ENCODE data around the gene SYT3. TPM values are rescaled to one million over a fixed set of nuclear protein-coding genes. Genes with fewer than 3 reads are reported as not detected.

The SYT3 gene
- total RNA-seq, 1 donor from 2014 or later = 0.22 TPM

DNA sequence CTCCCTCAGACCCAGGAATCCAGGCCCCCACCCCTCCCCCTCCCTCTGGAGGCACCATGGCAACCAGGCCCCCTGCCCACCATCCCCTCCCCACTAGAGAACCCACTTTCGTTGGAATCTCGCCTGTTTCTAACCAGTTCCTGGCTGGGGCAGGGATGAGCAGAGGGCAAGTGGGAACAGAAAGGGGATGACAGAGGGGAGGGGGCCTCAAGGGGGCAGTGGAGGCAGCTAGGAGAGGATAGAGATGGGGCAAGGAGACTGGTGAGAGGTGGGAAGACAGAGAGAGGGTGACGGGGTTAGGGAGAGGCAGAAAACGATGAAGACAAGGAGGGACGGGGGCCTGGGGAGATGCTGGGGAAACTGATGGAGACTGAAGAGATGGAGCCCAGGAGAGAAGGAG, 9.0 kb upstream of the SYT3 start:
- intact Hi-C loops (cut with micrococcal nuclease) = no loop called here
- TF ChIP-seq, protein P1, sequence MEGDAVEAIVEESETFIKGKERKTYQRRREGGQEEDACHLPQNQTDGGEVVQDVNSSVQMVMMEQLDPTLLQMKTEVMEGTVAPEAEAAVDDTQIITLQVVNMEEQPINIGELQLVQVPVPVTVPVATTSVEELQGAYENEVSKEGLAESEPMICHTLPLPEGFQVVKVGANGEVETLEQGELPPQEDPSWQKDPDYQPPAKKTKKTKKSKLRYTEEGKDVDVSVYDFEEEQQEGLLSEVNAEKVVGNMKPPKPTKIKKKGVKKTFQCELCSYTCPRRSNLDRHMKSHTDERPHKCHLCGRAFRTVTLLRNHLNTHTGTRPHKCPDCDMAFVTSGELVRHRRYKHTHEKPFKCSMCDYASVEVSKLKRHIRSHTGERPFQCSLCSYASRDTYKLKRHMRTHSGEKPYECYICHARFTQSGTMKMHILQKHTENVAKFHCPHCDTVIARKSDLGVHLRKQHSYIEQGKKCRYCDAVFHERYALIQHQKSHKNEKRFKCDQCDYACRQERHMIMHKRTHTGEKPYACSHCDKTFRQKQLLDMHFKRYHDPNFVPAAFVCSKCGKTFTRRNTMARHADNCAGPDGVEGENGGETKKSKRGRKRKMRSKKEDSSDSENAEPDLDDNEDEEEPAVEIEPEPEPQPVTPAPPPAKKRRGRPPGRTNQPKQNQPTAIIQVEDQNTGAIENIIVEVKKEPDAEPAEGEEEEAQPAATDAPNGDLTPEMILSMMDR (IDR thresholded peaks at IDR 0.05; ENCODE audit: borderline replicate concordance) = no peak

DNA sequence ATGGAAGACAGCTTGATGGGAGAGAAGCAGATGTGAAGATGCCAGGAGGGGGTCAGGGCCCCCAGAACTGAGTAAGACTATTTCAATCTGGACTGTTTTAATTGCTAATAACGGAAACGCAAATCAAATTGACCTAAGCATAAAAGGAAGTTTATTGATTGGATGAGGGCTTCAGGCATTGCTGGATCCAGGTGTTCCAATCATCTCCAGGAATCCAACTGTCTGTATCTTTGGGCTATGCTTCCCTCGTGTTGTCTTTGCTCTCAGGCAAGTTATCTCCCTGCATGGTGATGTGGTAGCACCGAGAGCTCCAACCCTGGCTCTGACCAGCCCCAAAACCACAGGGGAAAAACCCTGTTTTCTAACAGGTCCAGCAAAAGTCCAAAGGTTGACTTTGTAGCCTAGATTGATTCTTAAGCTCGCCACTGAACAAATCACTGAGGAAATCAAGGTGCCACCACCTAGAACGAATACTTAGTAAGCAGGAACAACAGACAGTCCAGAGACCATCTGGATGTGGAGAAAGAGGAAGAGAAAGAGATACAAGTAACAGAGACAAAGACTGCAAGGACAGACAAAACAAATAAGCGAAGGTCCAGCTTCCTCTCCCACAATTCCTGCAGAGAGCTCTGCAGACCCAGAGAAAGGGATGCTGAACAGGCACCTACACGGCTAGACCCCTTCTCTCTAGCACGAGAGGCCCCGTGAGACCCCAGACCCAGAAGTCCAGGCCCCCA, 8.4 kb upstream of the SYT3 start:
- peaks cover 99% of the 10 kb centered on the region for H3K27me3 ChIP-seq (ENCODE audit: low read depth)

More for the DNA sequence above, 9.0 kb upstream of the SYT3 start:
- no peak for DNase-seq
- Histone ChIP-seq H3K4me3 (no peak overlapping the region), H3K36me3 (no peaks in the 10 kb centered on the region), H3K9me3 (replicated peaks) (no peaks in the 10 kb centered on the region), H3K4me1 (no peaks in the 10 kb centered on the region), H3K27ac (replicated peaks) (no peak overlapping the region), H3K27me3 (ENCODE audit: low read depth) (peaks cover 97% of the 10 kb centered on the region)

DNA sequence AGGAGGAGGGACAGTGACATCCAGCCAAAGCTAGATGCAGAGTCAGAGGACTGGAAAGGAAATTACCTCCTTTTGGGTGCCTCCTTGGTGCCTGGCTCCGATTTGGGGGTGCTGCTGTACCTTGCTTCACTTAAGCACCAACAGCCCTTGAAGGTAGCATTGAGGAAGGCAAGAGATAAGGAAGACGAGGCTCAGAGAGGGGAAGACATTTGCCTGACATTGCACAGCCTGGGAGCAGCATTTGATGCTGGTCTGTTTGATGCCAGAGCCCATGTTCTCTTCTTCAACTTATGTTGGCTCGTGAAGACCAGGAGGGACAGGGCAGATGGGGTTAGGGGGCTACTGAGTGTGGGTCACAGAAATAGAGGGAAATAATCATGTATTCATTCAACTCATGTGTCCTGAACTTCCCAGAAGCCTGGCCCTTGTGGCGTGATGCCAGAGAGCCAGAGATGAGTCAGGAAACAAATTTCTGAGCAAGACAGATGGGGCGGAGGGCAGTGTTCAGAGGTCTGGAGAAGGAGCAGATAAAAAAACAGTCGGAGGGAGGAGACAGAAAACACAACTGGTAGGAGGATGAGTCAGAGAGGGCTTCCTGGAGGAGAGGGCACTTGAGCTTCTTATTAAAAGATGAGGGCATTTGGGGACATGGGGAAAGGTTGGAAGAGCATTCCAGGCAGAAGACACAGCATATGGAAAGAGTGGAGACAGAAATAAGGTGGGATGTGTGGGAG, 6.6 kb upstream of the SYT3 start:
- Histone ChIP-seq H3K9me3 (replicated peaks) (no peaks in the 10 kb centered on the region), H3K4me3 (no peak overlapping the region), H3K4me1 (no peaks in the 10 kb centered on the region), H3K27me3 (ENCODE audit: low read depth) (peaks cover 99% of the 10 kb centered on the region), H3K27ac (replicated peaks) (no peak overlapping the region), H3K36me3 (no peaks in the 10 kb centered on the region)
- TF ChIP-seq, protein P1 (IDR thresholded peaks at IDR 0.05; ENCODE audit: borderline replicate concordance) = no peak
- no peak for DNase-seq
- intact Hi-C loops (cut with micrococcal nuclease) = no loop called here

More for the DNA sequence above, 8.4 kb upstream of the SYT3 start:
- intact Hi-C loops (cut with micrococcal nuclease) = no loop called here
- no peaks in the 10 kb centered on the region for H3K36me3 ChIP-seq
- H3K9me3 ChIP-seq (replicated peaks) = no peaks in the 10 kb centered on the region
- TF ChIP-seq, protein P1 (IDR thresholded peaks at IDR 0.05; ENCODE audit: borderline replicate concordance) = no peak
- H3K4me3 ChIP-seq = no peak overlapping the region
- H3K27ac ChIP-seq (replicated peaks) = no peak overlapping the region
- no peaks in the 10 kb centered on the region for H3K4me1 ChIP-seq
- DNase-seq = no peak

DNA sequence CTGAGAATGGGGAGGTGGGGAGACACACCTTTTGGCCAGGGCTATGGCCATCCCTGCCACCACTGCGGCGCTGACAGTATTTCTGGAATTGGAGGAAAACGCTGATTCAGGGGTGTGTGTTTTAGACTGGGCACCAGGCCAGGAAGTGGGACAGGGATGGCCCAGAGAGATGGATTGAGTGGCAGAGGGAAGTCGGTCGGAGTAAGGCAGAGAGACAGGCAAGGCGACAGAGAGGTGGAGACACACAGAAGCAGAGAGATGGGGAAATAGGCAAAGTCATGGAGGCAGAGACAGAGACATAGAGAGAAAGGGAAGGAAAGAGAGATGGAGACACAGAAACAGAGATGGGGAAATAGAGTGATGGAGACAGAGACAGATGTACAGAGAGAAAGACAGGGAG, 5.4 kb upstream of the SYT3 start:
- Histone ChIP-seq H3K9me3 (replicated peaks) (no peaks in the 10 kb centered on the region), H3K4me3 (no peak overlapping the region), H3K36me3 (no peaks in the 10 kb centered on the region), H3K4me1 (no peaks in the 10 kb centered on the region), H3K27ac (replicated peaks) (no peak overlapping the region), H3K27me3 (ENCODE audit: low read depth) (peaks cover 100% of the 10 kb centered on the region)
- TF ChIP-seq, protein P1 (IDR thresholded peaks at IDR 0.05; ENCODE audit: borderline replicate concordance) = no peak
- intact Hi-C loops (cut with micrococcal nuclease) = no loop called here
- no peak for DNase-seq

DNA sequence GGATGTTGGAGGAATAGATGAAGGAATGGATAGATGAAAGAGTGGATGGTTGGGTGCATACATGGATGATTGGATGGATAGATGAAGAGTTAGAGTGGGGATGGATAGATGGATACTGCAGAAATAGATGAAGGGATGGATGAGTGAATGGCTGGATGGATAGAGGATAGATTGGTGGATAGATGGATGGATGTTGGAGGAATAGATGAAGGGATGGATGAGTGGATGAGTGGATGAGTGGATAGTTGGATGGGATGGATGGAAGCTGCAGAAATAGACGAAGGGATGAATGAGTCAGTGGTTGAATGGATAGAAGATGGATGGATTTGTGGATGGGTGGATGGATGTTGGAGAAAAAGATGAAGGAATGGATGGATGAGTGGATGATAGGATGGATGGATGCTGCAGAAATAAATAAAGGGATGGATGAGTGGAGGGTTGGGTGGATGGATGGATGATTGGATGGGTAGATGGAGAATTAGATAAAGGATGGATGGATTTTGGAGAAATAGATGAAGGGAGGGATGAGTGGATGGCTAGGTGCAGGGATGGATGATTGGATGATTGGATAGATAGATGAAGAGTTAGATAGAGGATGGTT, 4.7 kb upstream of the SYT3 start:
- no peaks in the 10 kb centered on the region for H3K9me3 ChIP-seq (replicated peaks)
- TF ChIP-seq, protein P1 (IDR thresholded peaks at IDR 0.05; ENCODE audit: borderline replicate concordance) = no peak
- peaks cover 100% of the 10 kb centered on the region for H3K27me3 ChIP-seq (ENCODE audit: low read depth)
- peaks cover 2% of the 10 kb centered on the region for H3K4me1 ChIP-seq
- no peak overlapping the region for H3K27ac ChIP-seq (replicated peaks)
- H3K36me3 ChIP-seq = no peaks in the 10 kb centered on the region
- DNase-seq = no peak
- intact Hi-C loops (cut with micrococcal nuclease) = no loop called here
- H3K4me3 ChIP-seq = no peak overlapping the region
